ENCODE measurements around the gene GLT1D1.
A peak's percentile ranks its signal among the peaks of the same experiment; 100 is the strongest.

GLT1D1 gene

DNA sequence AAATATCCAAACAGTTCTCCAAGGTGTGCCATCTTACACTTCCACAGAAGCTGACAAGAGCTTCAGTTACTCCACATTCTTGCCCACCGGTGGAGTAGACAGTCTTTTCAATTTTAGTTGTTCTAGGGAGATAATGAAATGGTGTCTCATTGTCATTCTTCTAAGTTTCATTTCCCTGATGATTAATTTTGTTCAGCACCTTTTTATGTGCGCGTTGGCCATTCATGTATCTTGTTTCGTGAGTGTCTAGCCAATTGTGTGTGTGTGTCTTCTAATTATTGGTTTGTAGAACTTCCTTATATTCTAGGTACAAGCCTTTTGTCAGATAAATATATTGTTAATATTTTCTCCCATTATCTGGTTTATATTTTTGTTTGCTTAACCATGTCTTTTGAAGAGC lies 63.1 kb downstream of the GLT1D1 start:
- DNase-seq = no peak

- no peak for DNase-seq
Measured at GRCh38 chr12:128918481-128919260, 65.4 kb downstream of the GLT1D1 start.

GRCh38 chr12:128920468-128920867 lies 67.2 kb downstream of the GLT1D1 start:
- DNase-seq = no peak

GRCh38 chr12:128928361-128928760 lies 75.1 kb downstream of the GLT1D1 start:
- no peak for DNase-seq

DNA sequence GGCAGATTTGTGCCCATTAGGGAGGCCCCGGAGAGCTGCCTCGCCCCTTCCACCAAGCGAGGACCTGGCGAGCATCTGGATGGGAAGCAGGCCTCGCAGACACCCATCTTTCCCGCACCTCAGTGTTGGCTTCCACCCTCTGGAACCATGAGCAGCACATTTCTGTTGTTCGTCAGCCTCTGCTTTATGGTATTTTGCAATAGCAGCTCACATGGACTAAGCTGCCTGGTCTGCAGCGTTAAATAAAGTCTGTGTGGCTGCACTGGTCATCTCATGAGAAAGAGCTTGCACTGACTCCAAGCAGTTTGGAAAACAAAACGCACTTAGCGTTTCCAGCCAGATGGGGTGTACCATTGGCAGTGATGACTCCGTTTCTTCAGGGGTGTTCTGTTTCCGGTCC lies 75.8 kb downstream of the GLT1D1 start:
- DNase-seq = no peak

GRCh38 chr12:128930606-128931005 lies 77.3 kb downstream of the GLT1D1 start:
- DNase-seq = peak; percentile 29

- DNase-seq = no peak
Measured at GRCh38 chr12:128932521-128932920, 79.2 kb downstream of the GLT1D1 start.

- DNase-seq = no peak
Measured at GRCh38 chr12:128933039-128933438, 79.8 kb downstream of the GLT1D1 start.

- no peak for DNase-seq
Measured at GRCh38 chr12:128933926-128934325, 80.6 kb downstream of the GLT1D1 start.

- DNase-seq = no peak
Measured at GRCh38 chr12:128938886-128939285, 85.6 kb downstream of the GLT1D1 start.

GRCh38 chr12:128940090-128940888 lies 87.0 kb downstream of the GLT1D1 start:
- DNase-seq = no peak

DNA sequence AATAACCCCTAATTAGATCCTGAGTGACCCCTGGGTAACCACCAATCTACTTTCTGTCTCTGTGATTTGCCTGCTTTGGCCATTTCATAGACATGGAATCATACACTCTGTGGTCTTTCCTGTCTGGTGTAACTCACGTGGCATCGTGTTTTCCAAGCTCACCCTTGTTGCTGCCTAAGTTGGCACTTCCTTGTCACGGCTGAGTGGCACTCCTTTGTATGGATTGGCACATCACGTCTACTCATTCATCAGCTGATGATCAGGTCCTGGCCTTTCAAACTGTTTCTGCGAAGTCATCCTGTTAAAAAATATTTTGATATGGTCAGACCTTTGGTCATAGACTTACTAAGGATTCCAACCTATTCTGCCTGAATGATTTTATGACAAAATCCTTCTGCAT lies 87.7 kb downstream of the GLT1D1 start:
- DNase-seq = no peak

DNA sequence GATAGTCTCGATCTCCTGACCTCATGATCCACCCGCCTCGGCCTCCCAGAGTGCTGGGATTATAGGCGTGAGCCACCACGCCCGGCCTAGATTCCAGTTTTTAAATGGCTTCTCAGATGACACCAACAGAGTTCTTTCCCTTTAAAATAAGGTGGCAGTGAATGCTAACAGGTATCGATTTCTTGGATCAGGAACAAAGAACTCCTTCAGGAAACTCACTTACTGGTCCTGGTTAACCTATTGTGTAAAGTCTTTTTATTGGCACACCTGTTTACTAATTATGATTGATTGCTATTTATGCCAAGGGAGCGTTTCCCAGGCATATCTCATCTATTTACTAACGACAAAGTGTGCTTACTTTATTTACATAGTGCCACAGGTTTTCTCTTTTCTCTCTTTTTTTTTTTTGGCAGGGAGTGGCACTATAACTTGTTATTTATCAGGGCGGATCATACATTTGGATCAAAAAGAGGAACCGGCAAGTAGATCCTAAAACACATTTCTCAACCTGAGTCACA lies 89.7 kb downstream of the GLT1D1 start:
- DNase-seq = peak; percentile 96

DNA sequence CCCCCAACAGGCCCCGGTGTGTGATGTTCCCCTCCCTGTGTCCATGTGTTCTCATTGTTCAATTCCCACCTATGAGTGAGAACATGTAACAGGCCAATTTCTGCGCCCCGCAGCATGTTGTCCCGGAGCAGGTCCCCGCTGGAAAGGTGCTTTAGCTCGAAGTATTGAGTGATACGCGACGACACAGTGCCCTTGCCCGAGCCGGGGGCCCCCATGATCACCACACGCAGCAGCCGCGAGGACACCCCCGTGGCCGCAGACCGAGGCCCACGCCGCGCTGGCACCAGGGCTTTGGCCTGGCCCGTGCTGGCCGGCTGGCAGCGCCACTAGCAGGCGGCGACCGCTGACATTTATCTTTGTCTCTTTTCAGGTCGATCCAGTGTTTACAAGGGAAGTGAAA lies 91.7 kb downstream of the GLT1D1 start:
- no peak for DNase-seq

DNA sequence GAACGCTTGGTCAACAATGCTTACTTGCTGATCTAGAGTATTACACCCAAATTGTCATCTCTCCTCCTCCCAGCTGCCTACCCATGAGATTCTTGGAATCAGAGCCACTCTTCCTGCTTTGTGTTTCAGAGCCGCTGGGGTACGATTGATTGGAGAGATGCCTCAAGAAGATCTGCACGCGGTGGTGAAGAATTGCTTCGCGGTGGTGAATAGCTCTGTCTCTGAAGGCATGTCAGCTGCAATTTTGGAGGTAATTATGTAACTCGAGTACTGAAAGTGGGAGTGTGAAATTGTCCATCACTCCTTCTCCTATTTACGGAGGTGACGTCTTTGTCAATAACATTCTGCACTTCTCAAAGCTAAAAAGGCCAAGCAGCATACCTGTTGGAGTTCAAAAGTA lies 93.9 kb downstream of the GLT1D1 start:
- no peak for DNase-seq

GRCh38 chr12:128949086-128949485 lies 95.8 kb downstream of the GLT1D1 start:
- DNase-seq = no peak

DNA sequence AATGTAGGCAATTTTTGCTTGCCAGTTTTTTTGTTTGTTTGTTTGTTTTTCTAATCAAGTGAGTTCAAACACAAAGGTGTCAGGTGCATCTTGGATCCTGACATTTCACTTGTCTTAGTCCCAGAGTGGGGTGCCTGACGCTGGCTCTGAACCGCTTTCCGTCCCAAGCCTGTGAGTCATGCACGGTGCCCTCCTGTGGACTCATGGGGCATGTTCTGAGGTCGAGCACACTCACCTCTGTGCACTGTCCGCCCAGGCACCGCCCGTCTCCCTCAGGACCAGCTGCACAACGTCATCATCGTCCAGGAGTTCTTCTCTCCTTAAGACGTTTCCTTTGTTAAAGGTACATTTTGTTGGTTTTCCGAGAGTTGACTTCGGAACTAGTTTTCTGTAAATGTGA lies 98.2 kb downstream of the GLT1D1 start:
- no peak for DNase-seq

DNA sequence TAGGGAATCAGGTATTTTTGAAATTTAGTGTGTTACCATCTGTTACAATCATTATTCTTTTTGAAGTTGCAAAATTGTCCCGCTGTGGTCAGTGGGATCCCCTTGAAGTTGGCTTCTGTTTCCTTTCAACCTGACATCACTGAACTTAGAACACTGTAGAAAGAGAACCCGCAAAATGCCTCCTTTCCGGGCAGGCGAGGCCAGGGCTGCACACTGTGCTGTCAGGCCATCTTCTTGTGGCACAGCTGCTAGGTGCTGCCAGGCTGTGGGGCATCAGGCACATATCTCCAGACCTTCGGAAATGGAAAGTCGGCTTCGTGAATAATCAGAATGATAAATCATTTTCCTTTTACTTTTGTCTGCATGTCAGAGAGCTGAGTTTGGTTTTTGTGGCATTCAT lies 103.5 kb downstream of the GLT1D1 start:
- DNase-seq = no peak

GRCh38 chr12:128959901-128960300 lies 106.6 kb downstream of the GLT1D1 start:
- peak; percentile 29 for DNase-seq

DNA sequence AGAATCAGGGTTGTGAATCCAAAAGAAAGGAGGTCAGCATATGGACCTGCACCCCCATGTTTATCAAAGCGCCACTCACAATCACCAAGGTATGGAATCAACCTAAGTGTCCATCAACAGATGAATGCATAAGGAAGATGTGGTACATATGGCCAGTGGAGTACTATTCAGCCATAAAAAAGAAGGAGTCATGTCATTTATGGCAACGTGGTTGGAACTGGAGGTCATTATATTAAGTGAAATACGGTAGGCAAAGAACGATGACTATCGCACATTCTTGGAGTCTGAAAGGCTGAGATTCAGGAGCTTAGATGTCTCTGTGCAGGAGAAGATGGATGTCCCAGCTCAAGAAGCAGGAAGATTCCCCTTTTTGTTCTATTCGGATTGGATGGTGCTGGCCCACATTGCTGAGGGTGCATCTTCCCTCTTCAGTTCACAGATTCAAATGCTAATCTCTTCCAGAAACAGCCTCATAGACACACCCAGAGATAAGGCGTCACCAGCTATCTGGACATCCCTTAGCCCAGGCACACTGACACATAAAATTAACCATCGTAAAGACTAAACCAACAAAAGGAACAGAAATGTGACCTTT lies 108.1 kb downstream of the GLT1D1 start:
- no peak for DNase-seq

DNA sequence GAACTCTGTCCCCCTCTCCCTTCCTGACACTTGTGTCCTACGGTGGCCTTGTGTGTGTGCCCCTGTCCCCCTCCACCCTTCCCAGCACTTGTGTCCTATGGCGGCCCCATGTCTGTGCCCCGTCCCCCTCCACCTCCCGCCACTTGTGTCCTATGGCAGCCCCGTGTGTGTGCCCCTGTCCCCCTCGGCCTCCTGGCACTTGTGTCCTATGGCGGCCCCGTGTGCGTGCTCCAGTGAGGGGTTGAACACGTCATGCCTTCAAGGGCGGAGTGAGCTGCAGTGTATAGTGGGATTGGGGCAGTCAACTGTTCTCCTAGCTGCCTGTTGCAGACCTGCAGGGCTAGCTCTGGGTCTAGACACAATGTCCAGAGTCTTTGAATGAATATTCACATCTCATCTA lies 108.7 kb downstream of the GLT1D1 start:
- no peak for DNase-seq

- DNase-seq = peak; percentile 69
Measured at GRCh38 chr12:128966203-128966810, 113.0 kb downstream of the GLT1D1 start.

GRCh38 chr12:128968668-128969067 lies 115.4 kb downstream of the GLT1D1 start:
- peak; percentile 26 for DNase-seq
